ENCODE measurements around the gene CNEP1R1.

- TF ChIP-seq CTCF (conservative IDR thresholded peaks at IDR 0.05; ENCODE audit: low read length) (no peak), EZH2phosphoT487 (IDR thresholded peaks at IDR 0.05; ENCODE audit: borderline replicate concordance, low read depth, low read length) (no peak)
These were observed 18.1 kb upstream of the CNEP1R1 start for GRCh38 chr16:50006964-50007363.

Data from OCI-LY7 (cell line).